ENCODE measurements around the gene COX19. TPM values are rescaled to one million over a fixed set of nuclear protein-coding genes. Genes with fewer than 3 reads are reported as not detected.

The COX19 gene
- total and polyA plus RNA-seq, 2 of the 13 experiments (the other 11 are each of a cell fraction or from before 2014, with no cell fraction given), result 11.5 to 21.7 TPM

DNA sequence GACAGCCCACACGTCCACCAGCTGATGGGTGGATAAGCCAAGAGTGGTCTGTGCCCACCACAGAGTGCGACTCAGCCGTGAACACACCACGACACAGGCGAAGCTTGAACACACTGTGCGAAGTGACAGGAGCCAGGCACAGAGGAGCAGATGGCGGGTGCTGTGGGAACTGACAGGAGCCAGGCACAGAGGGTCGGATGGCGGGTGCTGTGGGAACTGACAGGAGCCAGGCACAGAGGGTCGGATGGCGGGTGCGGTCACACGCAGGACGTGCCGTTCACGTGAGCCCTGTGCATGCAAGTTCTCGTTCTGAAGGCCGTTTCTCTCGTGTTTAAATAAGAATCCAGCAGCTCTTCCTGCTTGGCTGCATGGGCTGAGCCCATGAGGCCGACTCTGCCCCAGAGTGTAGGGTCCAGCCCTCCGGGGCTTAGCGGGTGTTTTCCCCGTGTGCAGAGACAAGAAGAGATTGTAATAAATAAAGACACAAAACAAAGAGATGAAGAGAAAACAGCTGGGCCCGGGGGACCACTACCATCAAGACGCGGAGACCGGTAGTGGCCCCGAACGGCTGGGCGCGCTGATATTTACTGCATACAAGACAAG lies 15.0 kb downstream of the COX19 start (continued):
- peak; percentile 37; the same call in 1 of the 2 replicates for TF ChIP-seq TFDP2 (CRISPR knock-in tag; IDR thresholded peaks at IDR 0.05)
- TF ChIP-seq ZNF607 (CRISPR knock-in tag; IDR thresholded peaks at IDR 0.05; ENCODE audit: borderline replicate concordance), result peak; percentile 34; the same call in 1 of the 2 replicates
- no peak for TF ChIP-seq NFE2L1 (CRISPR knock-in tag; IDR thresholded peaks at IDR 0.05; ENCODE audit: borderline replicate concordance)
- TF ChIP-seq ZSCAN31 (CRISPR knock-in tag; IDR thresholded peaks at IDR 0.05; ENCODE audit: low read depth), result no peak
- 0 out of 2 replicates have a peak, but pooled peaks have one; percentile 64 for TF ChIP-seq IRF9 (CRISPR knock-in tag; IDR thresholded peaks at IDR 0.05; ENCODE audit: borderline replicate concordance)
- no peak for TF ChIP-seq NCOR1 (IDR thresholded peaks at IDR 0.05; ENCODE audit: borderline replicate concordance, low read length)
- no peak for TF ChIP-seq HOXA5 (CRISPR knock-in tag; IDR thresholded peaks at IDR 0.05)
- TF ChIP-seq ZMYM4 (CRISPR knock-in tag; IDR thresholded peaks at IDR 0.05), result peak; percentile 54; the same call in 1 of the 2 replicates
- TF ChIP-seq ZNF143 (CRISPR knock-in tag; IDR thresholded peaks at IDR 0.05), result no peak
- TF ChIP-seq SETDB1 (CRISPR knock-in tag; IDR thresholded peaks at IDR 0.05; ENCODE audit: borderline replicate concordance), result no peak
- TF ChIP-seq EHMT2 (IDR thresholded peaks at IDR 0.05; ENCODE audit: borderline replicate concordance, low read depth, low read length), result no peak
- TF ChIP-seq AGO1 (IDR thresholded peaks at IDR 0.05; ENCODE audit: low read depth, low read length, poor library complexity, severe bottlenecking), result no peak
- TF ChIP-seq HNF4A (CRISPR knock-in tag; IDR thresholded peaks at IDR 0.05), result peak; percentile 79
- 0 out of 2 replicates have a peak, but pooled peaks have one; percentile 48 for TF ChIP-seq HBP1 (CRISPR knock-in tag; IDR thresholded peaks at IDR 0.05; ENCODE audit: low read depth)
- no peak for TF ChIP-seq CSRNP2 (CRISPR knock-in tag; conservative IDR thresholded peaks at IDR 0.05; ENCODE audit: low read depth)
- no peak for TF ChIP-seq HNRNPL (IDR thresholded peaks at IDR 0.05; ENCODE audit: low read depth, low read length)
- TF ChIP-seq ZNF543 (CRISPR knock-in tag; IDR thresholded peaks at IDR 0.05), result no peak
- TF ChIP-seq, protein P1, sequence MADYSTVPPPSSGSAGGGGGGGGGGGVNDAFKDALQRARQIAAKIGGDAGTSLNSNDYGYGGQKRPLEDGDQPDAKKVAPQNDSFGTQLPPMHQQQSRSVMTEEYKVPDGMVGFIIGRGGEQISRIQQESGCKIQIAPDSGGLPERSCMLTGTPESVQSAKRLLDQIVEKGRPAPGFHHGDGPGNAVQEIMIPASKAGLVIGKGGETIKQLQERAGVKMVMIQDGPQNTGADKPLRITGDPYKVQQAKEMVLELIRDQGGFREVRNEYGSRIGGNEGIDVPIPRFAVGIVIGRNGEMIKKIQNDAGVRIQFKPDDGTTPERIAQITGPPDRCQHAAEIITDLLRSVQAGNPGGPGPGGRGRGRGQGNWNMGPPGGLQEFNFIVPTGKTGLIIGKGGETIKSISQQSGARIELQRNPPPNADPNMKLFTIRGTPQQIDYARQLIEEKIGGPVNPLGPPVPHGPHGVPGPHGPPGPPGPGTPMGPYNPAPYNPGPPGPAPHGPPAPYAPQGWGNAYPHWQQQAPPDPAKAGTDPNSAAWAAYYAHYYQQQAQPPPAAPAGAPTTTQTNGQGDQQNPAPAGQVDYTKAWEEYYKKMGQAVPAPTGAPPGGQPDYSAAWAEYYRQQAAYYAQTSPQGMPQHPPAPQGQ (CRISPR knock-in tag; IDR thresholded peaks at IDR 0.05; ENCODE audit: borderline replicate concordance), result no peak
- no peak for TF ChIP-seq KLF9 (CRISPR knock-in tag; IDR thresholded peaks at IDR 0.05; ENCODE audit: low read depth)
- TF ChIP-seq SIN3B (IDR thresholded peaks at IDR 0.05; ENCODE audit: low read length), result no peak
- no peak for TF ChIP-seq TEAD3 (CRISPR knock-in tag; optimal IDR thresholded peaks at IDR 0.05; ENCODE audit: borderline replicate concordance)
